ENCODE results near the gene NIPAL4.
A peak's percentile ranks its signal among the peaks of the same experiment; 100 is the strongest.

Gene NIPAL4

GRCh38 chr5:157486221-157486681 is 26.2 kb downstream of the NIPAL4 start:
- no peak for DNase-seq

GRCh38 chr5:157486861-157487260 is 26.8 kb downstream of the NIPAL4 start:
- no peak for DNase-seq

- no peak for DNase-seq
These were observed 27.3 kb downstream of the NIPAL4 start for GRCh38 chr5:157487358-157487757.

GRCh38 chr5:157491471-157491995 is 31.5 kb downstream of the NIPAL4 start:
- DNase-seq: no peak

GRCh38 chr5:157492886-157493285 is 32.9 kb downstream of the NIPAL4 start:
- DNase-seq: no peak

- DNase-seq: no peak
These were observed 34.3 kb downstream of the NIPAL4 start for GRCh38 chr5:157494178-157494832.

- no peak for DNase-seq
These were observed 36.9 kb downstream of the NIPAL4 start for GRCh38 chr5:157496864-157497263.

GRCh38 chr5:157497875-157498611 is 38.0 kb downstream of the NIPAL4 start:
- peak; percentile 4 for DNase-seq

GRCh38 chr5:157502143-157502647 is 42.2 kb downstream of the NIPAL4 start:
- DNase-seq: no peak

- no peak for DNase-seq
These were observed 44.0 kb downstream of the NIPAL4 start for GRCh38 chr5:157504053-157504452.

- no peak for DNase-seq
These were observed 45.5 kb downstream of the NIPAL4 start for GRCh38 chr5:157505496-157505895.

- no peak for DNase-seq
These were observed 46.1 kb downstream of the NIPAL4 start for GRCh38 chr5:157506066-157506590.

GRCh38 chr5:157506981-157507780 is 47.2 kb downstream of the NIPAL4 start:
- DNase-seq: no peak

- DNase-seq: no peak
These were observed 49.1 kb downstream of the NIPAL4 start for GRCh38 chr5:157509093-157509492.

- no peak for DNase-seq
These were observed 49.6 kb downstream of the NIPAL4 start for GRCh38 chr5:157509587-157509986.

GRCh38 chr5:157510682-157511081 is 50.7 kb downstream of the NIPAL4 start:
- no peak for DNase-seq

GRCh38 chr5:157511651-157512644 is 51.9 kb downstream of the NIPAL4 start:
- peak; percentile 24 for DNase-seq

- no peak for DNase-seq
These were observed 53.2 kb downstream of the NIPAL4 start for GRCh38 chr5:157513182-157513581.

- DNase-seq: no peak
These were observed 55.0 kb downstream of the NIPAL4 start for GRCh38 chr5:157514974-157515373.

GRCh38 chr5:157516006-157516405 is 56.0 kb downstream of the NIPAL4 start:
- DNase-seq: no peak

GRCh38 chr5:157516626-157517325 is 56.8 kb downstream of the NIPAL4 start:
- DNase-seq: no peak
